GM19043 (cell line): ENCODE results near the gene NMNAT1.
"Not testable (repeated sequence)": the region's sequence is repeated elsewhere in the genome, so short reads cannot be mapped to it uniquely, and the experiment has no call there.

Experiments used
- ATAC-seq: cut with Tn5 transposase; IDR thresholded peaks from one replicate; pipeline ENCODE4 v1.9.1; 2021; ENCODE audit warnings: low read depth; ENCODE audit not compliant: unreplicated experiment

The NMNAT1 gene

GRCh38 chr1:10007169-10007568 is 63.9 kb downstream of the NMNAT1 start:
- no peak for ATAC-seq

- no peak for ATAC-seq
These were observed 70.7 kb downstream of the NMNAT1 start for GRCh38 chr1:10014016-10014415.

DNA sequence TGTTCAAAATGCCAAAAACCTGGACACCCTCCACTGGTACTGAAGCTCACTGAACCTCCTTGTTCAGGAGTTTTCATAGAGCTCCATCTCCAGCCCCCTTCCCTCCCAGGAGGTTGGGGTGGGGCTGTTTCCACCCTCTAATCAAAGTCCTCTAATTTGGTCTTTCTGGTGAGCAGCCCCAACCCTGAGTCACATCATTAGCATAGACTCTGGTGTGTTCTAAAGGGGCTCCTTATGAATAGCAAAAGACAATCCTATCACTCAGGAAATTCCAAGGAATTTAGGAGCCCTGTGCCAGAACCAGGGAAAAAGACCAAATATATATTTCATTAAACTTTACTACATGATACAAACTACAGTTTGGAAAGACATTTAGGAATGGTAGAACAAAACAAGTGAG is 76.3 kb downstream of the NMNAT1 start:
- ATAC-seq, result no peak

DNA sequence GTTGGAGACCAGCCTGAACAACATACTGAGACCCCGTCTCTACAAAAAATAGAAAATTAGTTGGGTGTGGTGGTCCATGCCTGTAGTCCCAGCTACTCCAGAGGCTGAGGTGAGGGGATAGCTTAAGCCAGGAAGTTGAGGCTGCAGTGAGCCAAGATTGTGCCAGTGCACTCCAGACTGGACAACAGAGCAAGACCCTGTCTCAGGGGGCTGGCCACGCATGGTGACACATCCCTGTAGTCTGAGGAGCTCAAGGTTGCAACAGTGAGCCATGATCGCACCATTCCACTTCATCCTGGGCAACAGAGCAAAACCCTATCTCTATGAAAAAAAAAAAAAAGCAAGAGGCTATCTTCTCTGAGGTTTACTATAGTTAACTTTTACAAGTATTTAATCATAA is 76.8 kb downstream of the NMNAT1 start:
- ATAC-seq, result no peak

- ATAC-seq, result not testable (repeated sequence)
These were observed 77.4 kb downstream of the NMNAT1 start for GRCh38 chr1:10020678-10021077.

- ATAC-seq, result not testable (repeated sequence)
These were observed 78.7 kb downstream of the NMNAT1 start for GRCh38 chr1:10021992-10022391.

- no peak for ATAC-seq
These were observed 79.4 kb downstream of the NMNAT1 start for GRCh38 chr1:10022656-10023055.

- no peak for ATAC-seq
These were observed 82.1 kb downstream of the NMNAT1 start for GRCh38 chr1:10025354-10025753.

- no peak for ATAC-seq
These were observed 83.8 kb downstream of the NMNAT1 start for GRCh38 chr1:10027027-10027426.

DNA sequence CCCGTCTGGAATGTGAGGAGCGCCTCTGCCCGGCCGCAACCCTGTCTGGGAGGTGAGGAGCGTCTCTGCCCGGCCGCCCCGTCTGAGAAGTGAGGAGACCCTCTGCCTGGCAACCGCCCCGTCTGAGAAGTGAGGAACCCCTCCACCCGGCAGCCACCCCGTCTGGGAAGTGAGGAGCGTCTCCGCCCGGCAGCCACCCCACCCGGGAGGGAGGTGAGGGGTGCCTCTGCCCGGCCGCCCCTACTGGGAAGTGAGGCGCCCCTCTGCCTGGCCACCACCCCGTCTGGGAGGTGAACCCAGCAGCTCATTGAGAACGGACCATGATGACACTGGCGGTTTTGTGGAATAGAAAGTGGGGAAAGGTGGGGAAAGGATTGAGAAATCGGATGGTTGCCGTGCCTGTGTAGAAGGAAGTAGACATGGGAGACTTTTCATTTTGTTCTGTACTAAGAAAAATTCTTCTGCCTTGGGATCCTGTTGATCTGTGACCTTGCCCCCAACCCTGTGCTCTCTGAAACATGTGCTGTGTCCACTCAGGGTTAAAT is 85.8 kb downstream of the NMNAT1 start:
- not testable (repeated sequence) for ATAC-seq

DNA sequence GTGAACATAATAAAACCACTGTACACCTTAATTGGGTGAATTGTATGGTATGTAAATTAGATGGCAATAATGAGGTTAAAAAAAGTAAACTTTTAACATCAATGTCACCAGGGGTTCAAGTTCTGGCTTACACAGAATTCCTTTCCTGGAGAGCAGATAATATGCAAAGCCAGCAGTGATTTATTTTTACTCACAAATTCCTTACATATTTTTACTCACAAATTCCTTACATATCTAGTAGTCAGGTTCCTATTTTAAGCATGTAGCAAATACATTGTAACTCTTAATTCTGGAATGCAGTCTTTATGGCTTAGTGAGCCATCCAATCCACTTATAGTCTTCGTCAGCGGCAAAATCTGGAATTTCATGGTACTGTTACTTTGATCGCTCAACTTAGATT is 88.2 kb downstream of the NMNAT1 start:
- ATAC-seq, result no peak

GRCh38 chr1:10032590-10033358 is 89.5 kb downstream of the NMNAT1 start, which contains the start of gene UBE4B:
TSS of gene UBE4B (plus strand) at chr1:10032958. CDS start at chr1:10033671, 713 bp downstream.
- peak; percentile 96 for ATAC-seq

DNA sequence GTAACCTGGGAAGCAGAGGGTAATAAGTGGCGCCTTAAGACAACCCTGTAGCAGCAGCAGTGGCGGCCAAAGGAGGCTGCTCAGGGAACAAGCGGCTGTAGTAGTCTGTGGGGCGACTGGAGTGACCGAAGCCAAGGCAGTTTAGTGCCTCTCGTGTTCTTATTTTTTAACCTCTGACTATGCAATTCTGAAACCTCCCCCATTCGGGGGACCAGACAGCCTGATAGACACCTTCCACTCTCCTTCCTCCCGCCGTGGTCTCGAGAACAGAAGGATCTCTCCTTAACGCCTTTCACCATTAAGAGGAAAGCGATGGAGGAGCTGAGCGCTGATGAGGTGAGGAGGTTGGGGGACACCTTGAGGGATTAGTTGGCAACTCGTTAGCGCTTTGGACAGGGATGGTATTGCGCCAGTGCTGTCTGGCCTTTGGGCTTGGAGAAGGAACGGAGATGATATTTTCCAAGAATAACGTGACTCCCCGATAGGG is 90.1 kb downstream of the NMNAT1 start:
- ATAC-seq, result no peak
